GM18508 (cell line): ENCODE results near the gene STX18.

Experiments
- ATAC-seq: cut with Tn5 transposase; IDR thresholded peaks from one replicate; pipeline ENCODE4 v1.9.1; 2021; ENCODE audit warnings: moderate number of reproducible peaks; ENCODE audit not compliant: insufficient read depth, unreplicated experiment

STX18 gene

DNA sequence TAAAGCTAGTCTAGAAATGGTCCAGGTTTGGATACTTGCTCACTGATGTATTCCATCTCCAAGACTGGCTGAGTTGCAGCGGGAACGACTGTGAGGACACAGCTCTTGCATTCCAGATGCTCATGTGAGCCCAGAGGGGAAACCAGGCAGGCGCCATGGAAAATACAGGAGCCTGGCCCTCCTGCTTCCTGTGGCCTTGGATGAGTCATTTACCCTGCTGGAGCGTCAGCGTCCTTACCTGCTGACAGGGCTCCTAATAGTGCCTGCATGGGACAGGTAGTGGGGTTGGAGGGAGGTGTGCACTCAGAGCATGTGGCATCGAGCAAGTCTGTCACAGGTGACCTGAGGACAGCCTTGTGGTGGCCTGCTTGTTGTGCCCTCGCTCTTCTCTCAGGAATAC lies 85.5 kb downstream of the STX18 start:
- ATAC-seq: no peak

DNA sequence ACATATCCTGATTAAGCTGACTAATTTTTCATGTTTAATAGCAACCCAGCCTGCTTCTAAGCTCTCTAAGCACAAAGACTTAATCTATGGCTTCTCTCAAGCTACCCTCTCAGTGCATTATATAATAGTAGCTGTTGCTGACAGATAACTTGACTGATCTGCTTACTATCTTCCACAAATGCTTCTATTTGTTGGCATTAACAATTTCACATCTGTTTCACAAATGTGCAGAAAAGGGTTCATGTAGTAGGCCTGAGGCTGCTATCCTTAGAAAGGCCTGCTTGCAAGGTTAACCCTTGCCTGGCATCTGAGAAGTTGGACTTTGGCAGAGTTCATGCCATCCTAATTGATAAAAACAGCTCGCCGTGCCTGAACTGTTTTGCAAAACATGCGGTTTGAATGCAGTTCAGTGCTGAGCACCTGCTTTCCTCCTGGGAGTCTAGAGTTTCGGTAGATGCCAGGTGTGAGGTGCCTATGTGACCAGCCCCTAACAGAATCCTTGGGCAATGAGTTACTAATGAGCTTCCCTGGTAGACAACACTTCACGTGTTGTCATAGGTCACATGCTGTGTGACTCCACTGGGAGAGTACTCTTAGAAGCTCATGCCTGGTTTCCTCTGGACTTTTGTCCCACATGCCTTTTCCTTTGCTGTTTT lies 86.5 kb downstream of the STX18 start:
- ATAC-seq: peak; percentile 65

DNA sequence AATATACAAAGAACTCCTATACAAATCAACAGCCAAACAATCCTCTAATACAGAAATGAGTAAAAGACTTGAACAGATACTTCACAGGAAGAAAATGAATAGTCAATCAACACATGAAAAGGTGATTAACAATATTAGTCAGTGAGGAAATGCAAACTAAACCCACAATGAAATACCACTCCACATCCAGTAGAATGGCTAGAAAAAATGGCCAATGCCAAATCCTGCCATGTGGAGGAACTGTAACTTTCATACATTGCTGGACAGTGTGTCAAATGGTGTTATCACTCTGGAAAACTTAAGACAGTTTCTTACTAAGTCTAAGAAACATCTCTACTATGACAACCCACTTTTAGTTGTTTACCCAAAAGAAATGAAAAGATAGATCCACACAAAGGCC lies 95.4 kb downstream of the STX18 start:
- no peak for ATAC-seq

DNA sequence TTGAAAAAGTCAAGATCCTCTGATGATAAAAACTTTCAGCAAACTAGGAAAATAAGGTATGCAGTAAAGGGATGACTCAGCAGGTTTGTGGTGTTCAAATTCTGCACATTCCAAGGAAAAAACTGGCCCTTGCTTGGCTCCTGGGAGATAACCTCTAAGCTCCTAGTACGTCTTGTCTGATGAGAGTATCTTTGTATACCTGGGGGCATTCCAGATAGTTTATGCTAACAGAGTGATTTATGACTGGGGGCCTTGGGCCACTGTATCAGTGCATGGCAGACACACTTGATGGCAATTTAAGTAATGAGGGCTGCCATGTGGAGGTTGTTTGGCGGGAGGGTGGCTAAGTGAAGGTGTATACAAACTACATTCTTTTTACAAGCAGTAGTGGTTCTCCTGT lies 98.0 kb downstream of the STX18 start:
- no peak for ATAC-seq

GRCh38 chr4:4440333-4441061 lies 101.4 kb downstream of the STX18 start:
- no peak for ATAC-seq

GRCh38 chr4:4439782-4440181 lies 102.1 kb downstream of the STX18 start:
- no peak for ATAC-seq

DNA sequence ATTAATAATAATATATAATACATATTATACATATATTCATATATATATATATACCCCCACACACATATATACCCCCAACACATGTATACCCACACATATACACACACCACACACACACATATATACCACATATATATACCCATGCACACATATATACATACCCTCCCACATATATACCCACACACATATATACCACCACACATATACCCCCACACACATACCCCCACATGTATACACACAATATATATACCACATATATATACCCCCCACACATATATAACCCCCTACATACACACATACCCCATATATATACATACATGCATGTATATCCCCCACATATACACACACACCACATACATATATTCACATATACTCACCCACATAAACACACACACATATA lies 103.0 kb downstream of the STX18 start:
- ATAC-seq: no peak

DNA sequence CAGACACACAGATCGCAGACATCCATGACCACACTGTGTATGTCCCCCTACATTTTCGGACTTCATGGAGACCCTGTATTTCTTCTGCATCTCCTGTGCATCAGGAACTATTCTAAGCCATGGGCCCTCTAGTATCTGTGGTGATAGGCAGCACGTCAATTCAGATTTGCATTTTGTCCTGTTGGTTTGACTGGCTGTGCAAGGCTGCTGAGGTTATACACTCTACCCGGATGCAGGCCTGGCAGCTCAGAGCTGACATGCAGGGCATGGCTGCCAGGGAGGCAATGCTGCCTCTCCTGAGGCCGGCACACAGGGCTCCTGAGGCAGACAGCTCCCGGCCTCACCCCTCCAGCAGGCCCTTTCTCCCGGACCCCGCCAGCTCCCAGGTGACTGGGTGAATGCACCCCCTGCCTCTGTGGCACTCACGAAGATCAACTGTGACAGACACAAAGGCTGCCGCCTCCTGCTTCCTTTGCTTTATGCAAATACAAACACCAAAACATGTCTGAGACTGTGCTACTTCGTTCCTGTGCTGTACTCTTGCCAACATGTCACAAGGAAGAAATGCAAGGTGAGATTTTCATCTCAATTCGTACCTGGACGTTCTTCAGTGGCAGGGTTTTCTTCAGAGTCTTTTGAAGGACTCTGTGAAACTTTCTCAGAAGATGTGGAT lies 103.9 kb downstream of the STX18 start:
- ATAC-seq: no peak

- ATAC-seq: no peak
Observed at GRCh38 chr4:4436244-4436823, 105.5 kb downstream of the STX18 start.

DNA sequence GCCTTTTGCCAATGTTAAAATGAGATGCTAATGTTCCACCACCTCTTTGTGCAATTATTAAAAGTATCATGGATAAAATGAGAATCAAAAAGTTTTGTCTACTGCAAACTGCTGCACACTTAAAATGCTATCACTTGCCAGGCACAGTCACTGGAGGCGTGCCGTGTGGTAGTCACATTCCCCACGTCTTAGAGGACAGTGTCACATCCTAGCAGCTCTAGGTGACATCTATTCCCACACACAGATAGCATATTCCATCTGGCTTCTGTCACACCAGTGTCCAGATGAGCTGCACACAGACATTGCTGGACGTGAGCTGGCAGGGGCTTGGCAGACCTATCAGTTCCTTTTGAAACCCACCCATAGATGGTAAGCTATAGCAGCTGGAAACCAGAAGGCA lies 107.9 kb downstream of the STX18 start:
- ATAC-seq: no peak

DNA sequence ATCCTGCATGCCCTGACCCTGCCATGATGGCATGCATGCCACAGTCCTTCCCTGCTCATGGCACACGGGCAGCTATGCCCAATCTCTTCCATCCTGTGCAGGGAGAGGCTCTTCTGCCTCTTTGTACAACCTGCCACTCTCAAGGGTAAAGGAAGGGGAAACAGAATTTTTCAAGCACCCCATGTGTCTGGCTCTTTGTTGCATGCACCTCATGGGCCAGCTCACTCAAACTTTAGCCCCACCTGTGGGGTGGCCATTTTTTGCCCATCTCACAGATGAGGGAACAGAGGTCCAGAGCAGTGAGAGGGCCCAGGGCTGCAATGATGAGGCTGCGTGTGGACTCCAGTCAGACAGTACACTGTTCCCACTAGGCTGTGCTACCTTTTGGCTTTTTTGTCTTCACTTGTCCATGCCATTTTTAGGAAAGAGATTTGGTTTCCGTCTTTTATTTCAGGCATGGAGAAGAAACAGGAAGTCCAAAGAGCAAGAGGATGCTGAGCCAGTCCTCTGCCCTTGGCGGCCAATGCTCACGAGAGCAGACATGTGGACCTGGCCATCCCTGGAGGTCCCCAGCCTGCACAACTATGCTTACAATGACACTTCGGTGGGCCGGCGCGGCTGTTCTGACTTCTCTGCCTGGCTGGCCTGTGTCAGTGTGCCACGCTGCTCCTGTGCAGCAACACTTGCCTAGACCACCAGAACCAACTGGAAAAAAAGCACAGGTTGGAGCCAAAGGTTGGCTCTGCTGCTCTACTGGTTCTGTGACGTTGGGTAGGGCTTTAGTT lies 109.3 kb downstream of the STX18 start:
- ATAC-seq: no peak

DNA sequence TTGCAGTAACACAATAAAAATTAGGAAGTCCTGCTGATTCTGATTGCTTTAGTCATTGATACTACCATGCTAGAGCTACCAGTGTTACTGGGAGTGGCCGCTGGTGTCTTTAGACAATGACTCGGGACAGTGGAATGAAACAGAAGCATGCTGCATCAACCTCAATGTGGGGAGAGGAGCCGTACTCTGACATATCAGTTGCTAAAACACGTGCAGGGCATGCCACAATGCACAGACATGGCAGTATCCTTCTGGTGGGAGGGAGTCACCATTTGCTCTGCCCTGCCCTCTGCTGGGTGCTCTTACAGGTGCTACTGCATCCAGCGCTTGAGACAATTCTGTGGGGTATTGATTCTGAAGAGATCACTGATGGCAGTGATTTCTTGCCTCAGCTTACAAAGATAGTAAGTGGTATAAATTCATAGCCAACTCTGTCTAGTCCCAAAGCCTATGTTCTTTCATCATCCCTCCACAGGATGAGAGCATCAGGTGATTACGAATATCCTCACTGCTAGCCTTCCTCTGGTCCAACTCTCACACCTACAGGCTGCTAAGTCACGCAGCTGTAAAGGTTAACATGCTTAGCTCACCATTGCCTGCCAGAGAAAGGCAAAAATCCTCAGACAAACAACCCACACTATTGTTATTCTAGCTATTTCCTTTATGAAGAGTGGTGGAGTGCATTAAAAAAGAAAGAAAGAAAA lies 111.2 kb downstream of the STX18 start:
- peak; percentile 73 for ATAC-seq

GRCh38 chr4:4428966-4429875 lies 112.6 kb downstream of the STX18 start:
- no peak for ATAC-seq

- ATAC-seq: no peak
Observed at GRCh38 chr4:4427886-4428285, 114.0 kb downstream of the STX18 start.

DNA sequence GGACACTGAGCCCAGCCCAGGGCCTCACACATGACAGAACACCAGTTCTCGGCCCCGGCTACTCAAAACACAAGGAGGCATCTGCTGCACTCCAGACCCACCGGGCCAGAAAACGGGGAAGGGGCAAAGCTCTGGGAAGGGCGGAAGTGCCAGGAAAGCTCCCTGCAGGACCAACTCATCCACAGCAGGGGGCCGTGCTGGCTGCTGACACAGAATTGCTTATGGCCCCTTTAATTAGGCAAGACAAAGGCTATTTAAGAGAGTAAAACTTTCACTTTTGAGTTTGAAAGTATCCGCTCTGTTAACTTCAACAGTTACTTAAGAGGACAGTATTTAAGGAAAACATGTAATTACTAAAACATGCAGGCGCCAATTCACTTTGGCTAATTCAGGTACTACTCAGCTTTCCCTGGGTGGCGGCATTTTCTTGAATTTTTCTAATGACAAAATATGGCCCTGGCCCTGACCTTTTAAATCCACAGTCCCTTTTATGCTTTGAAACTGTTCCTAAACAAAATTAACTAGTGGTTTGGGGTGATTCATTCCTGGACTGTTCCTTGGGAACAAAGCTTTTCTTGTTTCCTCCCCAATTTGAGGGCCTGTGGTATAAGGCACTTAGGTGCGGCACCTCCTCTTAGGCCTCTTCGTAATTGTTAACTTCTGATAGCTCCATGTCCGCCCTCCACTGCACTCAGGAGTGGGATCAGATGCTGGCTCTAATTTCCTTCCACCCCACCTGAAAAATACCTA lies 114.6 kb downstream of the STX18 start:
- no peak for ATAC-seq

GRCh38 chr4:4426511-4427120 lies 115.2 kb downstream of the STX18 start:
- no peak for ATAC-seq

DNA sequence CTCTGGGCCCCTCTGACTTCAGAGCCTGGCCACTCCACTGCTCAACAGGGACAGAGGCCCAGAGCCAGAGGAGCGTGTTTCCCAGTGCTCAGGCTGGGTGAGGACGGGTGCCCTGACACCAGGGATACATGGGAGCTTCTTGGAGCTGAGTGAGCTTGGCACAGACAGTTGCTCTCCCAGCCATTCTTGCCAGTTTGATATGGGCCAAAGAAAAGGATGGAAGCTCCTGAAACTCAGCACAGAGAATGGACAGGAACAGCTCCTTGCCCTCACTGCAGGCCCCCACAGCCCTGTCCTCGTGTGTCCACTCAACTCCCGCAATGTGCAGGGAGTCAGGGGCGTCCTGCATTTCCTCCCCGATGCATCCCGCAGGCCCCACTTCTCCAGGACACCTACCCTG lies 116.2 kb downstream of the STX18 start:
- ATAC-seq: no peak
